Measurements from ENCODE around the gene HES5.

The HES5 gene

GRCh38 chr1:2502661-2503553 lies 27.2 kb downstream of the HES5 start:
- in situ Hi-C loops (cut with HindIII; ENCODE audit: low sequenced_read_pairs) = no loop called here

DNA sequence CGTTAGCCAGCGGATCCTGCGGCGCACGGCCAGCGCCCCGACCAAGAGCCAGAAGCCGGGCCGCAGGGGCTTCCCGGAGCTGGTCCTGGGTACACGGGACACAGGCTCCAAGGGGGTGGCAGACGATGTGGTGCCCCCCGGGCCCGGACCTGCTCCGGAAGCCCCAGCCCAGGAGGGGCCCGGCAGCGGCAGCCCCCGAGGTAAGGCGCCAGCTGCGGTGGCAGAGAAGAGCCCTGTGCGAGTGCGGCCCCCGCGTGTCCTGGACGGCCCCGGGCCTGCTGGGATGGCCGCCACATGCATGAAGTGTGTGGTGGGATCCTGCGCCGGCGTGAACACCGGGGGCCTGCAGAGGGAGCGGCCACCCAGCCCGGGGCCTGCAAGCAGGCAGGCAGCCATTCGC lies 27.9 kb downstream of the HES5 start:
- in situ Hi-C loops (cut with HindIII; ENCODE audit: low sequenced_read_pairs) = no loop called here

DNA sequence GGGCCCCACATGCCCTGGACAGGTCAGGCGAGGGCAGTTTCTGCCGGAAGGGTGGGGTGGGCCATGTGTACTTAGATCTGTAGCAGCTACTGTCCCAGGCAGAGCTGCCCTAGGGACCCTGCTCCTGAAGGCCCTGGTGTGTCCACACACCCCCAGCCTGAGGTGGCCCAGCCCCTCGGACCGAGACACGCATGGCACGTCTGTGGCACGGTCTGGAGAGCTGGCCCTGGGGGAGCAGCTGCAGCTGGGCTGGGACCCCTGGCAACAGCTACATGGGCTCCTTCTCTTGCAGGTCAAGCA lies 28.3 kb downstream of the HES5 start:
- in situ Hi-C loops (cut with HindIII; ENCODE audit: low sequenced_read_pairs) = no loop called here

DNA sequence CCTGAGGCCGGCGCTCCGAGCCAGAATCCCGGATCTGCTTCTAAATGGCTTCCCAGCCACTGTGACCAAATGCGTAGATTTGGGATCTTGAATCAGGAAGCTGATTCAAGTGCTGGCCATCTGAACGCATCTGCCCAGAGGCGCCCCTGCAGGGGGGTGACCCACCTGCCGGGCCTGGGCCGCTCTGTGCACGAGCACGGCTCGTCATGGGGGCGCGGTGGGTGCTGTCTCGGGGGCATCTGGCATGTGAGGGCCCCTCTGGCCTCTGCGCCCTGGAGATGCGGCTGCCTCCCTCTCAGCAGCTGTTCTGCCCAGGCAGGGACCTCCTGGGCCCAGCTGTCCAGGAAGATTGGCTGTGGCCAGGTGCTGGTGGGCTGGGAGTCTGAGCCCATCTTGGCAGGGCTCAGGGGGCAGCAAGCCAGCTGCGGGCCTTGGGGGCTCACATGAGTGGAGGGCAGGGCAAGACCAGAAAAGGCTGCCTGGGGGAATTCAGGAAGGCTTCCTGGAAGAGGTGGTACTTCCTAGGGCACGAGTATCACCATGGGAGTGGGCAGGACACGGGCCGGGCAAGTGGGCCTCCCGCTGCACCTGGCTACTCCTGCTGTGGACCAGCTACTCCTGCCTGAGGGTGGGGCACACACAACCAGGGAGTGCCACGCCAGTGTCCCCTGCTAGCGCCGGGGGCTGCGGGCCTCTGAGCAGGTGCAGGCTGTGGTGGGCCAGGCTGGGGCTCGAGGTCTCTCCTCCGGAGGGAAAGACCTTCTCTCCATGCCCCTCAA lies 28.8 kb downstream of the HES5 start:
- in situ Hi-C loops (cut with HindIII; ENCODE audit: low sequenced_read_pairs) = no loop called here

DNA sequence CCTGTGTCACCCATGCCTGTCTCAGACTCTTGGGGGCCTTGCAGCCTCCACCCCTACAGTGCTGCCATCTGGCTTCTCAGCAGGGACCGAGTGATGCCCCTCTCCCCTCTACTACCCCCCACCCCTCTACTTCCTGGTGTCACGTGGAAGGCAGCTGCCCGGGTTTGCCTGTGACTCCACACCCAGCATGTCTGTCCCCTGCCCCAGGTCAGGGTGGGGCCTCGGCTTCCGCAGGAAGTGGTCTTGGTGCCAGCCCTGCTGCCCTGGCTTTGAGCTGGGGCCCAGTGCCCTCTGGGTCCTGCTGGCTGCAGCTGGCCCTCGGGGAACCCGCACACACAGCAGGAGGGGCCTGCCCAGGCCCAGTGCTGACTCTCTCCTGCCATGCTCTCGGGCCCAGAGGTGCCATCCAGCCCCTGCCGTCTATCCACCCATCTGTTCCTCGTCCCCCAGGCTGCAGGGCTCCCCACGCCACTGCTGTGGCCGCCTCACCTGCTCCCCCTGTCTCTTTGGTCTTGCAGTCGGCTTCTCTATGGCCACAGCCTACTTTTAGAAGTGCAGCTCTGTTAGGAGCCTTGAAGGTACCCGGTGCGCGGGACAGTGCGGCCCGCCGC lies 30.0 kb downstream of the HES5 start:
- in situ Hi-C loops (cut with HindIII; ENCODE audit: low sequenced_read_pairs) = no loop called here

- in situ Hi-C loops (cut with HindIII; ENCODE audit: low sequenced_read_pairs) = no loop called here
Measured at GRCh38 chr1:2499260-2499659, 30.8 kb downstream of the HES5 start.

DNA sequence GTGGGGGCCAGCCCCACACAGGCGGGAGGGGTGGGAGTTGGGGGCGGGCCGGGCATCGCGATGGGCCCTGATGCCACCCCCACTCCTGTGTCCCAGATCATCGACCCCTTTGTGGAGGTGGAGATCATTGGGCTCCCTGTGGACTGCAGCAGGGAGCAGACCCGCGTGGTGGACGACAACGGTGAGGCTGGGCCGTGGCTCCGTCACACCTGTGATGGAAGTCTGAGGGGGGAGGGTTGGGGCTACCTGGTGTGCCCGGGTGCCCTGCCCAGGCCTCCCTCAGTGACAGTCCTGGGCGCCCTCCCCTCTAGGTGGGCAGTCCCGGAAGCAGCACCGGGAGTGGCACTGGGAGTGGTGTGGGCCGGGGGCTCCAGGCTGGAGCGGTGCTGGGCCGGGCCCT lies 31.4 kb downstream of the HES5 start:
- in situ Hi-C loops (cut with HindIII; ENCODE audit: low sequenced_read_pairs) = no loop called here

DNA sequence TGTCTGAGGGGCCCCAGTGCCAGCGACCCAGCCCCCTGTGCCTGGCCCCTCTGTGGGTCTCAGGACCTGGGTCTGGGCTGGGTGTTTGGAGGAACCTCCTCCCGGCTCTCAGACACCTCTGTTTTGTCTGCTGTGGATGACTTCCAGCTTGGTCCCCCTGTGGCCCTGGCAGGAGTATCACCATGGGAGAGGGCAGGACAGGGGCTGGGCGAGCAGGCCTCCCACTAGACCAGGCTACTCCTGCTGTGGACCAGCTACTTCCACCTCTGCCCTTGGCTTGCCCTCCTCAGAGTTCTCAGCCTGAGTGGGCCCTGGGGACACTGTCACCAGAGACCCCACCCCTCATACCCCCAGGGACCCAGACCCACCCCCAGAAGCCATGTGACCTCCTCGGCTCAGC lies 32.2 kb downstream of the HES5 start:
- in situ Hi-C loops (cut with HindIII; ENCODE audit: low sequenced_read_pairs) = no loop called here

GRCh38 chr1:2496746-2497145 lies 33.3 kb downstream of the HES5 start:
- in situ Hi-C loops (cut with HindIII; ENCODE audit: low sequenced_read_pairs) = no loop called here

GRCh38 chr1:2496087-2496622 lies 33.9 kb downstream of the HES5 start:
- in situ Hi-C loops (cut with HindIII; ENCODE audit: low sequenced_read_pairs) = no loop called here

DNA sequence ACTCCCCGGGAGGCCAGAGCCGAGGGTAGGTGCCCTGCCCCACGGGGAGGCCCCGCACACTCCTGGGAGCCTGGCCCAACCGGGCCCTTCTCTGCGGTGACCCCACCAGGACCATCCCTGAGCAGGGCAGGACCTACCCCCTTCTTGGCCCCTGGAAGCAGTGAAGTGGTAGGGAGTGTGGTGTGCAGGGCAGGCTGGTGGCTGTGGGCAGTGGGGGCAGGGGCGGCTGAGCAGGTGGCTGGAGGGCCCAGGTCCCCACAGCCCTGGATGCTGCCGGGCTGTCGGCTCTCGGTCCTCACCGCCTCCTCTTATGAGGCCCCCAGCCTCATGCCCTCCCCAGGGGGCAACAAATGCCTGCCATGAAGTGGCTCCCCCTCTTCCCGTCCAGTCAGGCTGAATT lies 34.5 kb downstream of the HES5 start:
- in situ Hi-C loops (cut with HindIII; ENCODE audit: low sequenced_read_pairs) = no loop called here

DNA sequence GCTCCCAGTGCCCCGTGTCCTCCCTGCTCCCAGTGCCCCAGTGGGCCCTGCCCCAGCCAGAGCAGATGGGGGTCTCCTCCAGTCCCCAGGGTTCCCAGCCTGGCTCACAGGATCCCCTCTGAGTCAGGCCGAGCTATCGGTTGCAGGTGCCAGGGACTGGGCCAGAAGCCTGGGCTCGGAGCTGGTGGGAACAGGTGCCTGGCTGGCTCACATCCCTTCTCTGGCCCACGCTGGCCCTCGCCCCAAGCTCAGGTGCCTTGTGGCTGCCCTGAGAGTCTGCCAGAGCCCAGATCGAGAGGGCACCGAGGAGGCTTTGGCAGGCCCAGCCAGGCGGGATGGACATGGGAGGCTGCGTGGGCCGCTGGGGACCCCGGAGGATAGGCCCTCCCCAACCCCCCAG lies 35.0 kb downstream of the HES5 start:
- in situ Hi-C loops (cut with HindIII; ENCODE audit: low sequenced_read_pairs) = no loop called here

DNA sequence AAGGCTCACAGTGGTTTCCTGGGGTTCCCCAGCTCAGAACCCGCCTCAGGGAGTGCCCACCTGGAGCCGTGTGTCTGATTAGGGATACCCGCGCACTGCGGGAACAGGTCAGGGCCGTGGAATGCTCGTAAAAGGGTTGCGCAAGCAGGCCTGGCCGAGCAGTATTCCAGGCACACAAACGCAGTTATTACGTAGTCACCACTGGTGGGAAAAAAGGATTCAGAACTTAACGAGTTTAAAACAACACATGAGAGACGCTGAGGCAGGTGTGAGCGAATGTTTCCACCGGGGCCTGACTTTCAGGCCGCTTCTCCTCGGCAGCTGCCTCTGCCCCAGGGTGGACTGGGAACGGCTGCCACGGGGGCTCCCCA lies 35.8 kb downstream of the HES5 start:
- in situ Hi-C loops (cut with HindIII; ENCODE audit: low sequenced_read_pairs) = no loop called here

DNA sequence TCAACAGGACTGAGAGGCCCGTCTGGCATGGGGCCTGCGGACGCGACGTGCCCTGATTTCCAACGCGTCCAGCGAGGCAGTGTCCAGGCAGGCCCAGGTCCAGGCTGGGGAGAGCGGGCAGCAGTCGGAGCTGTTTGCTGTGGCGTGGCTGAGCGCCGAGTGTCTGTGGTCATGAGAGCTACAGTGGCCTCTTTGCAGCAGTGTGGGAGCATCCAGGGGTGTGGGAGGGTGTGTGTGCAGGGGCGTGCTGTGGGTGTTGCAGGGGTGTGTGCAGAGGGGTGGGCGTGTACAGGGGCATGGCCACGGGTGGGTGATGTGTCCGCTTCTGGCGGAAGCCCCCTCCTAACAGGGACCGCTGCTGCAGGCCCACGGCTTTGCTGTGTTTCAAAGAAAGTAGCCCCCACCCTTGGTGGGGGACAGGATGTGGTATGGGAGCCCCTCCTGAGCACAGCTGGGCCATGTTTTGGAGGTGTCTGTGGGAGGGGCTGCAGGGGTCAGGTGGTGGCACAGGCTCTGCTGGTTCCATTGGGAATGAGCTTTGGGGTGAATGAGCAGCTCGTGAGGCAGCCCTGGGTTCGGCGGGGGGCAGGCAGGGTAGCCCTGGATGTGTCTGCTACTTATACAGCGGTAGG lies 36.3 kb downstream of the HES5 start:
- in situ Hi-C loops (cut with HindIII; ENCODE audit: low sequenced_read_pairs) = no loop called here

DNA sequence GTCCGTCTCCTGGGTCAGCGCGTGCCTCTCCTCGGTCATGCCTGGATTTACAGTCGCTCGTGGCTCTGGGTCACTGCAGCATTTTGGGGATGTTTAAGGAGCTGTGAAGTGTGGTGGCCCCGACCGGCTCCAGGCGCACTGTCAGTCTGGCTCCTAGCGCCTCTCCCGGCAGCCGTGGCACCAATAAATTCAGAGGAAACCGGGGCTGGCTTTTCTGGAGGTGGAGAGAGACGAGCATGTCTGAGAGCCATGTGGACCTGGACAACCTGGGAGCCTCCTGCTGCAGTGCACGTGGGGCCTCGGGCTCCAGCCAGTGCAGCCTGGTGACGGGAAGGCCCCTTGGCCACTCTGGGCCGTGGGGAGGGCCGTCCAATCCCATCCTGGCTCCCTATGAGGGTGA lies 36.8 kb downstream of the HES5 start:
- in situ Hi-C loops (cut with HindIII; ENCODE audit: low sequenced_read_pairs) = no loop called here

GRCh38 chr1:2492091-2492490 lies 38.0 kb downstream of the HES5 start:
- in situ Hi-C loops (cut with HindIII; ENCODE audit: low sequenced_read_pairs) = no loop called here

DNA sequence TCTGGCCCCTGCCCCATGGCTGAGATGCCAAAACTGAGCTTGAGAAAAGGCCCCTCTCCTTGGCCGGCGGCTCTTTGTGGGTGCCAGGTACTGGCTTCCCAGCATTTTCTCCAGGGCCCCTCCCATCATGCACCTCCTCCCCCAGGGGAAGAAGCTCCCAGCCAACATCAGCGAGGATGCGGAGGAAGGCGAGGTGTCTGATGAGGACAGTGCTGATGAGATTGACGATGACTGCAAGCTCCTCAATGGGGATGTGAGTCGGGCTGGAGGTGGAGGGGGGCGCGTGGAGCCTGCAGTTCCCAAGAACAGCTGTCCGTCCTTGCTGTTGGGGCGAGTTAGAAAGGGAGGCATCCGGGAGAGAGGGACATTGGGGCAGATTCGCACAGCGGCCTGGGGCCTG lies 40.4 kb downstream of the HES5 start:
- in situ Hi-C loops (cut with HindIII; ENCODE audit: low sequenced_read_pairs) = no loop called here

- in situ Hi-C loops (cut with HindIII; ENCODE audit: low sequenced_read_pairs) = no loop called here
Measured at GRCh38 chr1:2488688-2489087, 41.4 kb downstream of the HES5 start.

DNA sequence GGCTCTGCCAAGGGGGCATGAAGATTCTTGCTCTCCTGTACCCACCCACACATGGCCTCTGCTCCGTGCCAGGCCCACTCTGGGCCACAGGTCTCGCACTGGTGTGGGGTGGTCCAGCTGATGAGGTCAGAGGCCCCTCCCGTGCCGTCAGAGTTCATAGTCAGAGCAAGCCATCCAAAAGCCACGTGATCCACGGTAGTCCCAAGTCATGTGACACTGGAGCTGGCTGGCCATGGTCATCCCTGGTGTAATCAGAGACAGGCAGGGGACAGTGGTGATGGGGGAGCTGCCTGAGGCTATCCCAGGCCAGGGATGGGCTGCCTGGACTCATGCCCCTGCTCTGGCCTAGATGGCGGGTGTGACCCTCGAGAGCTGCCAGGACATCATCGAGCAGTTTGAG lies 43.5 kb downstream of the HES5 start:
- in situ Hi-C loops (cut with HindIII; ENCODE audit: low sequenced_read_pairs) = no loop called here

GRCh38 chr1:2486041-2486440 lies 44.0 kb downstream of the HES5 start:
- in situ Hi-C loops (cut with HindIII; ENCODE audit: low sequenced_read_pairs) = no loop called here

- in situ Hi-C loops (cut with HindIII; ENCODE audit: low sequenced_read_pairs) = no loop called here
Measured at GRCh38 chr1:2483970-2484369, 46.1 kb downstream of the HES5 start.

Measured in DLD1 (cell line).